Left lung (tissue), 10 donors: ENCODE results near the gene PIH1D1. TPM values are rescaled to one million over a fixed set of nuclear protein-coding genes. Genes with fewer than 3 reads are reported as not detected.

Experiments
- ATAC-seq: fragments of 200-7000 bp; cut with Tn5 transposase; one replicate; pipeline ENCODE4 v1.9.1; 2020; ENCODE audit warnings: moderate library complexity
- DNase-seq, 4 donors: peaks; one replicate each; pipeline ENCODE4 v3.0.0-alpha.2; 2013 to 2020
- H3K27ac ChIP-seq, 2 donors: fragments of 200-600 bp; sonication (generic) in 1 of 2; one replicate each; pipeline versions ENCODE4 v1.5.0 to v1.8.0; 2020 to 2021
- H3K27me3 ChIP-seq, 2 donors: fragments of 200-600 bp; sonication (generic) in 1 of 2; one replicate each; pipeline versions ENCODE4 v1.5.0 to v1.8.0; 2020 to 2021
- H3K36me3 ChIP-seq, 2 donors: fragments of 200-600 bp; sonication (generic) in 1 of 2; one replicate each; pipeline versions ENCODE4 v1.5.0 to v1.8.0; 2020 to 2021
- H3K4me1 ChIP-seq, 2 donors: fragments of 200-600 bp; one replicate each; pipeline ENCODE4 v1.8.0; 2021
- H3K4me3 ChIP-seq, 2 donors: fragments of 200-600 bp; sonication (generic) in 1 of 2; one replicate each; pipeline versions ENCODE4 v1.5.0 to v1.8.0; 2020 to 2021; ENCODE audit warnings: mild to moderate bottlenecking in 1 of 2
- H3K9me3 ChIP-seq, 2 donors: fragments of 200-600 bp; sonication (generic) in 1 of 2; one replicate each; pipeline versions ENCODE4 v1.5.0 to v1.8.0; 2020 to 2021
- CTCF ChIP-seq, 2 donors: fragments of 200-600 bp; sonication (generic) in 1 of 2; IDR thresholded peaks; one replicate each; pipeline versions ENCODE4 v1.5.0 to v1.8.0; 2021; ENCODE audit warnings: antibody characterized with exemption in 2 of 2
- intact Hi-C, 2 donors: fragments of 100-400 bp; cut with DNase I; formaldehyde crosslinking; loops; one replicate each; pipeline versions ENCODE4 v1.11.2 to v1.14.2; 2022
- polyA plus RNA-seq, 6 donors: library from polyadenylated mRNA; unstranded; fragments of 120-200 nt; gene quantifications; one replicate each; pipeline ENCODE4 v1.2.1, GENCODE V29; 2013; ENCODE audit not compliant: insufficient read length in 6 of 6
- total RNA-seq, 2 donors: library from RNA; stranded (reverse); fragmentation: NEBNext Ultra II Directional; extraction: Animal tissue kit (Norgen Biotek cat#: 25700); gene quantifications; one replicate each; pipeline ENCODE4 v1.2.1, GENCODE V29; 2021
- donor health status: DM: no; HTN: yes; CAD: no.
- donor health status: DM: no; HTN: no; CAD: no.

Gene PIH1D1
- total and polyA plus RNA-seq, 8 donors = 54.4 to 93.2 (median 78.5) TPM

GRCh38 chr19:49442771-49443365 lies 8.7 kb downstream of the PIH1D1 start:
- intact Hi-C loops = loop anchor here in 1 of 2 donors (5.0 kb wide), 1 partner anchor 51 kb away; no protein-coding TSS in a partner anchor
- Histone ChIP-seq H3K9me3 (no peaks in the 10 kb centered on the region), H3K4me1 (peaks cover 0 to 31% of the 10 kb centered on the region in 2 donors), H3K27me3 (peaks cover 35 to 50% of the 10 kb centered on the region in 2 donors), H3K36me3 (peaks cover 0 to 18% of the 10 kb centered on the region in 2 donors), H3K27ac (peak overlapping the region; percentile 73 to 77), H3K4me3 (peak overlapping the region; percentile 62 to 84)
- TF ChIP-seq CTCF (IDR thresholded peaks at IDR 0.05) = no peak
- DNase-seq (peak; percentile 67 to 97 (median 92)), ATAC-seq (peak; percentile 85)

DNA sequence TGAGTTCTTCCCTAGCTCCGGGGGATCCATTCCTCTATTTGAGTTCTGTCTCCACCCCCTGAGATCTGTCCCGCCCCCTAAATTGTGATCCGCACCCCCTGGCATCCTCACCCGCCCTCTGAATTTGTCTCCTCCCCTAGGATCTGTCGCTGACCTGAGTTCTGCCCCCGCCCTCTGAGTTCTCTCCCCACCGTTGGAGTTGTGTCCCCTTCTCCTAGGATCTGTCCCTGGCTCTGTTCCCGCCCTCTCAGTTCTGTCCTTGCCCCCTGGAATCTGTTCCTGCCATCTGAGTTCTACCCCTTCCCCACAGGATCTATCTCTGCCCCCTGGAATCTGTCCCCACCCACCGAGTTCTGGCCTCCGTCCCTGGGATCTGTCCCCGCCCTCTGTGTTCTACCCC lies 9.3 kb downstream of the PIH1D1 start:
- Histone ChIP-seq H3K36me3 (peaks cover 0 to 15% of the 10 kb centered on the region in 2 donors), H3K27me3 (peaks cover 37 to 55% of the 10 kb centered on the region in 2 donors), H3K9me3 (no peaks in the 10 kb centered on the region), H3K27ac (no peak overlapping the region), H3K4me3 (peak overlapping the region in 1 of 2 donors; percentile 84), H3K4me1 (peaks cover 0 to 31% of the 10 kb centered on the region in 2 donors)
- TF ChIP-seq CTCF (IDR thresholded peaks at IDR 0.05) = no peak
- DNase-seq = no peak
- intact Hi-C loops = loop anchor here in 1 of 2 donors (5.0 kb wide), 1 partner anchor 50 kb away; no protein-coding TSS in a partner anchor
- ATAC-seq = no peak

GRCh38 chr19:49441960-49442350 lies 9.7 kb downstream of the PIH1D1 start:
- peak overlapping the region in 1 of 2 donors; percentile 84 for H3K4me3 ChIP-seq
- H3K27ac ChIP-seq = no peak overlapping the region
- no peaks in the 10 kb centered on the region for H3K9me3 ChIP-seq
- DNase-seq = no peak
- intact Hi-C loops = loop anchor here in 1 of 2 donors (5.0 kb wide), 1 partner anchor 50 kb away; no protein-coding TSS in a partner anchor
- peaks cover 41 to 59% of the 10 kb centered on the region in 2 donors for H3K27me3 ChIP-seq
- H3K36me3 ChIP-seq = peaks cover 0 to 11% of the 10 kb centered on the region in 2 donors
- H3K4me1 ChIP-seq = peaks cover 0 to 31% of the 10 kb centered on the region in 2 donors
- TF ChIP-seq CTCF (IDR thresholded peaks at IDR 0.05) = no peak
- ATAC-seq = no peak

- no peak within 1 kb of the TSS for H3K27ac ChIP-seq
- H3K4me3 ChIP-seq = peak within 1 kb of the TSS in 1 of 2 donors; percentile 84
These were observed 10.2 kb downstream of the PIH1D1 start, which contains the start of gene SLC17A7 for GRCh38 chr19:49441210-49441959. SLC17A7 (minus strand) TSS chr19:49441527; CDS start chr19:49441379, 148 bp downstream.

More at GRCh38 chr19:49441210-49441959, 10.2 kb downstream of the PIH1D1 start, which contains the start of gene SLC17A7:
- Histone ChIP-seq H3K27me3 (peaks cover 46 to 65% of the 10 kb centered on the region in 2 donors), H3K9me3 (no peaks in the 10 kb centered on the region), H3K4me1 (peaks cover 0 to 34% of the 10 kb centered on the region in 2 donors), H3K36me3 (peaks cover 0 to 6% of the 10 kb centered on the region in 2 donors)
- TF ChIP-seq CTCF (IDR thresholded peaks at IDR 0.05) = no peak
- DNase-seq = peak in 1 of 4 donors; percentile 70
- ATAC-seq = no peak
- intact Hi-C loops = loop anchor here in 1 of 2 donors (5.0 kb wide), 1 partner anchor 49 kb away; no protein-coding TSS in a partner anchor
